Lung microvascular endothelial cell (primary cell): ENCODE data around the gene TMEM123. TPM values are rescaled to one million over a fixed set of nuclear protein-coding genes. Genes with fewer than 3 reads are reported as not detected.
A peak's percentile ranks its signal among the peaks of the same experiment; 100 is the strongest.

Source experiments
- DNase-seq, 2 donors: peaks; one replicate each; pipeline versions ENCODE4 v3.0.0 to v3.0.0-alpha.2; 2010; ENCODE audit warnings: low read depth in 2 of 2
- total RNA-seq: library from RNA; depleted of rRNA; stranded (reverse); fragments of >200 nt; gene quantifications from 2 replicates; pipeline ENCODE4 v1.2.1, GENCODE V29; 2014

The TMEM123 gene
- total RNA-seq, 1 donor from 2014 or later = 269 TPM

DNA sequence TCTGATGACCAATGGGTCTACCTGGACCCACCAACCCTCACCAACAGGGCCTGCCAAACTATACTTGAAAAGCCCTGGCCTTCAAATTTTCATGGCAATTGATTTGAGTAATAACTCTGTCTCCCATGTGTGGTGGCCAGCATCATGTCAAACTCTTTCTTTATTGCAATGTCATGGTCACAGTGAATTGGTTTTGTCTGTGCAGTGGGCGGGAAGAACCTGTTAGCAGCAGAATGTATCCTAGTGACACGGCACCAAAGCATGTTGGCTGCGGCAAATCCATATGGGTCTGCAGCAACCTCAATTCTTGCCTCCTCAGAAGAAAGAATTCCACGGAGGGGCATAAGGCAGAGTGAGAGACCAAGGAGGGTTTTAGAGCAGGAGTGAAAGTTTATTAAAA is 19.6 kb upstream of the TMEM123 start:
- no peak for DNase-seq

DNA sequence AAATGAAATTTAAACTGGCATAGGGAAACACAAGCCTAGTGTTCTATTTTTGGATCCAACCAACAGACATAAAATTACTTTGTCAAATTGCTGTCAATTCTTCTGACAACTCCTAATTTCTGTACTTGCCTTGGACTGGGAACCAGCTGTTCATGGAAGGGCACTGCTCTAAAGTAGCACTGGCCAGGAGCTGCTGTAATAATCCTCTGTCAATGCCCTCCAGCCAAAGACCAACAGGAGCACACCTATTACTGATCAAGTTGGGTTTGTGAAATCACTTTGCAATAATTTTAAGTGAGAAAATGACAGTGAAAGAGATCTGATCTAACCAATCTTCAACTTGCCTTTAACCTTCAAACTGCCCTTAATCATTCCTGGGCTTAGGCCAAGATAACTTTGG is 18.9 kb upstream of the TMEM123 start:
- DNase-seq = no peak

DNA sequence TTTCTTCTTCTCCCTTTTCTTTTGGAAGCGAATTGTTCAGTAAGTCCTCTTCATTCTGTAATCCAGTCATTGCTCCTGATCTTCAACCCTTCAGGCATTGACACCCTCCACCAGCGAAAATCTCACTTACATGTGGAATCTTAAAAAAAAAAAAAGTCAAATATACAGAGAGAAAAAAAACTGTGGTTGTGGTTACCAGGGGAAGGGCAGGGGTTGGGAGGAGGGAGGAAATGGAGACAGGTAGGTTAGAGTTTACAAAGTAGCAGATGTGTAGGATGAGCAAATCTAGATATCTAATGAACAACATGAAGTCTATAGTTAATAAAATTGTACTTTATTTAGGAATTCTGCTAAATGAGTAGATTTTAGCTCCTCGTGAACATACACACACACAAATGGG is 17.7 kb upstream of the TMEM123 start:
- no peak for DNase-seq

DNA sequence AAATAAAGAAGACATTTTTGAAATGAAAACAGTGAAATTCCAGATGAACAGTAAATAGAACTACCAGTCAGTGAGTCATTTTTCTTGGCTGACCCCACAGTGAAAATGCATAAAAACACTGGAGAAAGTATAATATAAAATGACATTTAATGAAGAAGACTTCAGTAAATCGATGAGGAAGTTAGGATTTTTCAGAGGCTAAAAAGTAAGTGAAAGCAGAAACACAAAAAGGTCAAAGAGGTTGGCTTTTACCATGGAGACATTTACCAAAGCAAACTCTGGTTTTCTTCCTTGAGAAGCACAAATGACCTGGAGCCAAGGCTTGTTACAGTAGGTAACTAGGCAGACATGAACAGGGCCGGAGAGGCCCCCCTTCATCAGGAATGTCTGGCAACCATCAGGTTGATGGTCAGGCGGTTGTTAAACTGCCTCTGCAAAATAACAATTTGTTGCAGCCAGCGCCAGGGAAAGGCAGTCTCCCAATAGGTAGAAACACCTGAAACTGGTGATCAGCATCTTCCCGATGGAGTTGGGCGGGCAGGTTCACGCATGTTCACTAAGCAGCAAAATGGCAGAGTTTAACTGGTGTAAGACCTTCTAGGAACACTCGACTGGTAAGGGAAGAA is 16.7 kb upstream of the TMEM123 start:
- DNase-seq = peak; percentile 54 to 59

GRCh38 chr11:102468616-102469195 is 16.1 kb upstream of the TMEM123 start:
- no peak for DNase-seq

DNA sequence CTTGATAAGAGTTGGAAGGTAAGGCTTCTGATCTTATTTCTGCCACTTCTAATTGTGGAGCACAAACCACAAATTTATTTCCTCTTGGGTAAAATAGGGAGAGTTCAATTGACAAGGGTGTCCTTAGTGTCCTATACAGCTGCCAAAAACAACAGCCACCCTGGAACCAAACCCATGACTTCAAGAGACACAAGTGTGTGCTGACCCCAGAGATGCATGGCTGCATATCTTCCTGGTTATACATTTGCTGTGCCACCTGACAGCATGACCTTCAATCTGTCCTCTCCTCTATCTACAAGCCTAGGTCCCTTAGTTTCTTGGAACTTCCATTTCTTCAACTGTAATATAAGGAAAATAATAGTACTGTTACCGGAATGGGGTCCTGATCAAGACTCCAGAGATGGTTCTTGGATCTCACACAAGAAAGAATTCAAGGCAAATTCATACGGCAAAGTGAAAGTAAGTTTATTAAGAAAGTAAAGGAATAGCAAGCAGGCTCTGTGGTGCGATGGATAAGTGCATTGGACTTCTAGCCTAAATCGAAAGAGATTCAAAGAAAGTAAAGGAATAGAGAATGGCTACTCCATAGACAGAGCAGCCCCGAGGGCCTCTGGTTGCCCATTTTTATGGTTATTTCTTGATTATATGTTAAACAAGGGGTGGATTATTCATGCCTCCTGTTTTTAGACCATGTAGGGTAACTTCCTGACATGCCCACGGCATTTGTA is 15.5 kb upstream of the TMEM123 start:
- no peak for DNase-seq

- no peak for DNase-seq
These were observed 14.6 kb upstream of the TMEM123 start for GRCh38 chr11:102467080-102467708.

DNA sequence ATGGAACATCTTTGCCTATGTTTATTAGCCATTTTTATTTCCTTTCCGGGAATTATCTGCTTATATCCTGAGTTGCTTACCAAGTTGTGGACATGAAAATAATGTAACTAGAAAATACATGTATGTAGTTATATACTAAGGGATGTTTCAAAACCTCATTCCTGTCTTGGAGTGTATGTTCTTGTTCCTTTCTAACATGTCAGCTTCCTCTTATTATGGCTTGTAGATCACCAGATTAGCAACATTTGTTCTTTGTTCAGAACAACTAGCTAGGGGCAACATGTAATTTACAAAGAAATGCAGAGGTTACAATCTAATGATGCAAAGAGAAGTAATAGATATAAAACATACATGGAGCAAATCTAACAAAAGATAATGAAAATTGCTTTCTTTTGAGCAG is 13.1 kb upstream of the TMEM123 start:
- DNase-seq = no peak

DNA sequence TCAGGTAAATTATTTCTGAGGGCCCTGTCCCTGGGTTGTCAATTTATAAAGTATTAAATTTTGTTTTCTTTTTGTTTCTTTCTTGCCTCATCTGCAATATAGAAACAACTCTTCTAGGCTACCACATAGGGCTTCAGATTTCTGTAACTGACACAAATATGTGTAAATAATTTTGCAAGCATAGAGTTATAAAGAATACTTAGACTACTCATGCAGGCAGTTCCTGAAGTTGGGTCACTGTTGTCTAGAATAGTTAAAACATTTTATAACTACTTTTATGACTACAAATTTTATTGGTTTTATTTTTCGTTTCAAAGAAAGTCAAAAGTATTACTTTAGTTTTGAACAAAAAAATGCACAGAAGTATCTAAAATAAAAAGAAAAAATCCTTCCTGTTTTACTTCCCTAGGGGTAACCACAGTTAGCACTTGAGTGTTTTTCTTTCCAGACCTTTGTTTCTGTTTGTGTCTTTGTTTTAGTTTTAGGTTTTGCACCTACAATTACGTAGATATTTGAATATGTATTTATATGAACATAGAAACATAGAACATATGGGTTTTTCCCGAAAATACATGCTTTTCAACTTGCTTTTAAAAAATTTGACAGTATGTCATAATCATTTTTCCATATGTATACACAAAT is 12.4 kb upstream of the TMEM123 start:
- DNase-seq = no peak

GRCh38 chr11:102464037-102464436 is 11.5 kb upstream of the TMEM123 start:
- no peak for DNase-seq

DNA sequence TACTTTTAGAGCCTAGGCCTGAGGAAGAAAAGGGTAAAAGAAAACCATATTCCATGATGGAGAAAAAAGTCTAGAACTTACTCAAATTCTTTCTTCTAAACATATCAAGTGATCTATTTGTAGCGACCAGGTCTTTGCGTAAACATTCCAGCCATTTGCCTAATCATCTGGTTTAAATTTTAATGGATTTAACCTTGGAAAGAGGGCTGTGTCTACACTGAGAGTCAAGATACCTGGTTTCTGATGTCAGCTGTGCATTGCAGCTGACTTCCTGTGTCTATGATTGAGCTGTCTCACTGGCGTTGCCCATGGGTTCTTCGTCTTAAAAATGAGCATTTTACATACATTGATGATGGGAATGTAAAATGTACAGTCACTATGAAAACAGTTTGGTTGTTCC is 10.0 kb upstream of the TMEM123 start:
- DNase-seq = no peak

- DNase-seq = no peak
These were observed 6.8 kb upstream of the TMEM123 start for GRCh38 chr11:102459393-102459792.

DNA sequence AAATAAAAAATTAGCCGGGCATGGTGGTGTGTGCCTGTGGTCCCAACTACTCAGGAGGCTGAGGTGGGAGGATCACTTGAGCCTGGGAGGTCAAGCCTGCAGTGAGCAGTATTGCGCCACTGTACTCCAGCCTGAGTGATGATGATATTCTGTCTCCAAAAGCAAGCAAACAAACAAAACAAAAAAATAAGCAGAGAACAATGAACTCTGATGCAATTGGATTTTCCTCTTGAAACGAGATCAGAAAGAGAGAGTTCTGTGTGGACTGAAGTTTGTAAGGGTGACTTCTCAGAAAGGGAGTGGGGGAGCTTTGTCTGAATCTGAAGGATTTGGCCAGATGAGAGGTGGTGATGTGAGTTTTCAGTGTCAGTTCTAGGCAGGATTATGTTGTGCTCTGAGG is 6.0 kb upstream of the TMEM123 start:
- no peak for DNase-seq

DNA sequence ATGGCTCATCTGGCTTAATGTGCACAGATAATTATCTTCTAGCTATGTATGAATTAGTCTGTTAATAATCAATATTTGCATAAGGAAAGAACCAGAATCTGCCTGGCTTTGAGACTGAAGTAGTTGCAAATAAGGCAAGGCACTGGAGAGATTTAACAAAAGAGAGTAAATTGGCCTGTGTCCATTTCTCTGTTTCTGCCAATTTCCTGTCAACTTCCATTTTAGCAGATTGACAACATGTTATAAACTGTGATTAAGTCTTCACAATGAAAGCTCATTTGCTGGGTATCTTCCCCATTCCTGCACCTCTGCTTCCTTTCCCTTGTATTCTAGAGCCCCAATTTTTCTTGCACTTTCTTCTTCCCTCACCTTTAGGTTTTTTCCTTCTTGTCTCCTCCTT is 5.3 kb upstream of the TMEM123 start:
- peak; percentile 54 to 58 for DNase-seq

DNA sequence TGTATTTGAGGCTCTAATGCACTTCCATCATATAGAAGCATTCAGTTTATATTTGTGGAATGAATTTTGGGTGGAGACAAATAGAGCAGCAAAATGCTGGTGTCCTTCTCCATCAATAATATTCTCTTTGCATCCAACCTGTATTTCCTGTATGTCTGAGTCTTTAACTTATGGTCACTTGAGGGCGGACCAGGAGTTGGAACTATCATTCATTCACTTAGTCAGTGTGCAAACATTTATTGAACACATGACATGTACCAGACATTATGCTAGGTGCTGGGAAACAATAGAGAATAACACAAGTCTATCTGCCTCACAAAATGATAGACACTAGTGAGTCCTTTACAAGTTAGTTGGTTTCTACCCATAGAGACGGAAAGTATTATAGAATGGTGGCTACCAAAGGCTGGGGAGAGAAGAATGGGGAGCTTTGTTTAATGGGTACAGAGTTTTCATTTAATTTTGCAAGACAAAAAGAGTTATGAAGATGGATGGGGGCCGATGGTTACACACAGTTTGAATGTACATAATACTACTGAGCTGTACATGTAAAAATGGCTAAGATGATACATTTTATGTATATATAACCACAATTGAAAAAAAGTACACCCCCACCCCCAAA is 4.6 kb upstream of the TMEM123 start:
- no peak for DNase-seq

GRCh38 chr11:102456381-102456780 is 3.8 kb upstream of the TMEM123 start:
- DNase-seq = no peak

DNA sequence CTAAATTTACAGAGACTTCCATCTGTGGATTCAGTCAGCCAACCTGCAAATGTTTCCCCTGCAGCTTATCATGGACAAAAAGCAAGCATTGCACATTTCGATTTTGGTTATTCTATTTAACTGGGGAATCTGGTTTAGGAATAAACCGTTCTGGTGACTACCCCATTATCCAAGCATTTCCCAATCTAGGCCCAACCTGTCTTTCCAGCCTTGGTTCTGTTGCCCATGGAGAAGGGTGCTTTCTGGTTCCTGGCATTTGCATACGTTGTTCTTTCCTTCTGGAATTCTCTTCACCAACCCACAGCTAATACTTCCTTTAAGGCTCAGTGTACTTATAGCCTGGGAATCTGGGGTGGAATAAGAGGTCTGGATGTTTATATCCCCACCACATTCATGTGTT is 1.4 kb upstream of the TMEM123 start:
- DNase-seq = no peak

DNA sequence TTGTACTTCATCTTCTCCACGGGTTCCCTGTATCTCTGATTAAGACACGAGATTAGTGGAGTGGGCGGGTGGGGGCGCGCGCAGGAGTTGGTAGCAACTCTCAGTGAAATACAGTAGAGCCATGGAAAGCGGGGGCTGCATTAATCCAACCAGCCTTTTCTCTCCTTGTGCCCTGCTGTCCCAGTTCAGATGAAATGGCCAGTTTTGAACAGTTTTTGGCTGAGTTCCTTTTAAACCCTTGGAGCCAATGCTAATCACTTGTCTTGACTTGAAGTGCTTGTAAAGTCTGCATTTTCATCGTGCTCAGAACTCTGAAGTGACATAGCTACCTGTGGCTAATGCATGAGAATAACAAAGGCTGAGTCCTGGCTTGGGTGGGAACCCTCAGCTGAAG is 734 bp upstream of the TMEM123 start:
- DNase-seq = peak in 1 of 2 donors; percentile 17

- DNase-seq = peak; percentile 62 to 71
These were observed 694 bp downstream of the TMEM123 start for GRCh38 chr11:102451681-102452460.

GRCh38 chr11:102451041-102451680 is 1.4 kb downstream of the TMEM123 start:
- peak; percentile 5 to 8 for DNase-seq
